Measurements from ENCODE around the gene ZHX3. TPM values are rescaled to one million over a fixed set of nuclear protein-coding genes. Genes with fewer than 3 reads are reported as not detected.

ZHX3 gene
- total RNA-seq, 1 donor from 2014 or later, result 11.3 TPM

DNA sequence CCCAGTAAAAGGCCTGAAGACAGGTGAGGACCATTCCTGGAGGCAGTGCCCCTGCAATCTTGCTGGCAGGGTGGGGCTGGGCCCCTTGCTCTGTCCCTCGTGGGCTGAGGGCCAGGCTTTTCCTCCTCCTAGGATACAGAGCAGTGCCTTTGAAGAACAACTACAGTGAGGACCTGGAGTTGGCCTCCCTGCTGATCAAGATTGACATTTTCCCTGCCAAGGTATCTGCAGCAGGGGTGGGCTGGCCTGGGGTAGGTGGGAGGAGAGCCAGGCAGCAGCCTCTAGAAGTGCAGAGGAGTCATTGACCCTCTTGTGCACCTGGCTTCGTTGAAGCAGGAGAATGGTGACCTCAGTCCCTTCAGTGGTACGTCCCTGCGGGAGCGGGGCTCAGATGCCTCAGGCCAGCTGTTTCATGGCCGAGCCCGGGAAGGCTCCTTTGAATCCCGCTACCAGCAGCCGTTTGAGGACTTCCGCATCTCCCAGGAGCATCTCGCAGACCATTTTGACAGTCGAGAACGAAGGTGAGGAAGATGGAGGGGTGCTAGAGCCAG lies 143.7 kb downstream of the ZHX3 start:
- intact Hi-C loops (cut with micrococcal nuclease), result loop anchor here (1.0 kb wide), 2 partner anchors 58 to 166 kb away; partner anchors contain the start of gene LPIN3

- intact Hi-C loops (cut with micrococcal nuclease), result loop anchor here (1.0 kb wide), 2 partner anchors 59 to 167 kb away; partner anchors contain the start of gene LPIN3
Observed at GRCh38 chr20:41173161-41173721, 144.3 kb downstream of the ZHX3 start.

- intact Hi-C loops (cut with micrococcal nuclease), result loop anchor here (1.0 kb wide), 3 partner anchors 35 to 168 kb away; partner anchors contain the start of genes LPIN3 and PLCG1
Observed at GRCh38 chr20:41172296-41173140, 145.0 kb downstream of the ZHX3 start.

DNA sequence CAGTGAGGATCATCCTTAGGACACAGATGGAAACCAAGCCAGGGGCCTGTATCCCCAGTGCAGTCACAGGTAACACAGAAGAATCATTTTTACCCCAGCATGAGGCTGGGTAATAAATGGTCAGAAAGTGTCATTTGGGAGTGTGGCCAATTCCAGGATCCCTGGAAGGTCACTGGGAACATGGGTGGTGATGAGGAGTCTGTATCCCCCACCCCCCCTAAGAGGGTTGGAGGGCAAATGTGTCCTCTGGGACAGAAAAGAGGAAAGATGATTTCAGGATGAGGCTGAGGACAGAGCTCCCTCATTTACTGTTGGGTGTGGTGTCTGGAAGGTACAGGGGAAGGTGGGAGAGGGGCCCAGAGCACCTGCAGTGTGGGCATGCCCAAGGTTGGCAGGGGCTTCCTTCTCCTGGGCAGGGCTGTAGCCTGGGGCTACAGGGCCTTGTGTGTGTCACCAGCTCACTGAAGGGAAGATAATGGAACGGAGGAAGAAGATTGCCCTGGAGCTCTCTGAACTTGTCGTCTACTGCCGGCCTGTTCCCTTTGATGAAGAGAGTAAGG lies 145.7 kb downstream of the ZHX3 start:
- intact Hi-C loops (cut with micrococcal nuclease), result loop anchor here (1.0 kb wide), 1 partner anchor 35 kb away; the partner anchor contains the start of gene PLCG1

DNA sequence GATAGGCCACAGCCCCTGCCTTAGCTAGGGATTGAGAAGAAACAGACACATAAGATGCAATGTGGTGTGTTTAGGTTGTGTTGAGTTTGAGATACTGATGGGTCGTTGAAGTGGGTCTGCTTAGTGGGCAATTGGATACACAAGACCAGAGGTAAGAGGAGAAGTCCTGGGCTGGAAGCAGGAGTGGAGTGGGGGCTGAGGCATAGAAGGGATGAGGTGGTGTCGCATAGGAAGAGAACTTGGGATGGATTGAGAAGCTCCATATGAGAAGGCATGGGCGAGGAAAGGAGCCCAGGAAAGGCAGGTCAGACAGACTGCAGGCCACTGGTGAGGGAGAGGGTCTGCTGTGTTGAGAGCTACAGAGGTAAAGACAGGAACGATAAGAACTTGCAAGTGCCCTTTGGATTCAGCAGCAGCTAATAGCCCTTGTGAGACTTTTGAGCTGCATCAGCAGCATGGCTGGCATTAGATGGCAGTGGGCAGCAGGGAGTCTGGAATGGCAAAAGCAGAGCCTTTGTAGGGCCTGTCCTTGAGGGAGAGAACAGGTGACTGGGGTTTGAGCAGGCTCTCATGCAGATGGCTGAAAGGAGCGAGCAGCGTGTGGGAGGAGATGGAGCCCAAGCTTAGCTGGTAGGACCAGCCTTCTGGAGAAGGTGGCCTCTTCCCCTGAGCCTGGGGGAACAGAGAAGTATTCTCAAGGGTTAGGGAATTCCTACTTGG lies 147.0 kb downstream of the ZHX3 start:
- intact Hi-C loops (cut with micrococcal nuclease), result no loop called here

- intact Hi-C loops (cut with micrococcal nuclease), result no loop called here
Observed at GRCh38 chr20:41169791-41170351, 147.7 kb downstream of the ZHX3 start.

DNA sequence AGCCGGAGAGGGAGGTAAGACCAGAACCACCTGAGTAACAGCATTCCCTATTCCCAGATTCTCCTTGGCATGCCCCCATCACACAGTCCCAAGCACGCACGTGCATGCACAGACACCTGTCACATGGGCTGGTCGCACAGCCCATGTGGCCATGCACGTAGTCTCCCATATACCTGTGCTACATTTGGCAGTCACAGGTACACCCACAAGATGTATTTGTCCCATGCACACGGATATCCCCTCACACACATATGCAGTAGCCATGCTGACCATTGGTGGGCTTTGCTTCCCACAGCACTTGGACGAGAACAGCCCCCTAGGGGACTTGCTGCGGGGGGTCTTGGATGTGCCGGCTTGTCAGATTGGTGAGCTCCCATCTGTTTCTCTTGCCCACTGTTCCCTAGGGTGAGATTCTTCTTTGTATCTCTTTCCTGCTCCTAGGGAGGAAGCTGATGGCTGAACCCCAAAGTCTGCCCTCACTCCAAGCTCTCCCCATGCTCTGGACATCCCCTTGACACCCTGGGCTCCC lies 148.3 kb downstream of the ZHX3 start:
- intact Hi-C loops (cut with micrococcal nuclease), result no loop called here

DNA sequence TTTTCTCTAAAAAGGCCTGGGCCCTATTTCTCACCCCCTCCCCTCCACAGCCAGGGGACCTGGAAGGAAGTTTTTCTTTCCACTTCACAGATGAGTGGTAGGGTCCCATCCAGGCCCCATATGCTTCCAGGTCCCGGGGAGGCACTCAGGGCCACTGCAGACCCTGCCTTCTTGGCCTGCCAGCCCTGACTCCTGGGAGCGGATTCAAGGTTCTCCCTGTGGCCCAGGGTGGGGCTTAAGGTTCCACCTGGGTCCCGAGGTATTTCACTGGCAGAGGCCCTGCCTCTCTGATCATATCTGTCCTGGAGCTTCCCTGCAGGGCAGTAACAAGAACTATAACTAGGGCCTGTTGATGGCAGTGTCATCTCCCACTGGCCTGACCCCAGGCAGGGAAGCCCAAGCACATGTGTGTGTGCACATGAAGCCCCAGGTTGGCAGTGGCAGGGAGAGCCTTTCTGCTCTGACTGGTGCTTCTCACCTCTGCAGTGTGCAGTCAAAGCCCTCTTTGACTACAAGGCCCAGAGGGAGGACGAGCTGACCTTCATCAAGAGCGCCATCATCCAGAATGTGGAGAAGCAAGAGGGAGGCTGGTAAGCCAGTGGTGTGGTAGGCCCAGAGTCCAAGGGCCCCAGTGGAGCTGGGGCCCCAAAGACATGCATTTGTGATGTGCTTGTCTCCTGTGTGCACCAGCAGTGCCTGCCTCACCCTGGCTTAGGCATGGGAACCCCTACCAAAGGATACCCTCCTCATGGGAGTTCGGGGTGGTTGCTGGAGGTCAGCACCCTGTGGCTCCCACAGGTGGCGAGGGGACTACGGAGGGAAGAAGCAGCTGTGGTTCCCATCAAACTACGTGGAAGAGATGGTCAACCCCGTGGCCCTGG lies 149.0 kb downstream of the ZHX3 start:
- intact Hi-C loops (cut with micrococcal nuclease), result no loop called here

DNA sequence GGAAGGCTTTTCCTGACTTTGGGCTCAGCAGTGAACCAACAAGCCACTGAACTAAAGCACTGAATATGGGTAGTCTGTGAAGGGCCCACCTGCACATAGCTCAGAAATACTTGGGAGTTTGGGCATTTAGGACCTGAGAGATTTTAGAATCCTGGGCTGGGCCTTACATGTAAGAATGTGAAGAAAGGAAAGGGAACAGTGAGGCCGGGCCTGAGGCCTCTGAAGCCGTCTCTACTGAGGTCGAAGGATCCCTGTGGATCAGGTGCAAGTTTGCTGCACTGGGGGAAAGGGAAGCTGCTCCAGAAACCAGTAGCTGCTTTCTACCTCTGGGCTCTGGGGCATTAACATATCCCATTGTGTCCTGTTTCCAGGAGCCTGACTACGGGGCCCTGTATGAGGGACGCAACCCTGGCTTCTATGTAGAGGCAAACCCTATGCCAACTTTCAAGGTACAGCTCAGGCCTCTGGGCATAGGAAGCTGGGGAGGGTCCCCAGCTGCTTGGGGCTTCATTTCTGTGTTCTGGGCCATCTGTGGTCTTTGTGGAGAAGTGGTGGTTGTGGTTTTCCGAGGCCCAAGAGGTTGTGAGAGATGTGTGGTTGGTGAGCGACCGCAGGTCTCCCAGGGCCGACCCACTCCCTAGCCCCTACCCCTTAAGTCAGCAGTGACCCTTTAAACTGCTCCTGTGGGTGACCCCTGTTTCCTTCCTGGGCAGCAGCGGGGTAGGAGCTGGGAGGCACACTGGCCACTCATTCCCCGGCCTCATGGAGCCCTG lies 149.9 kb downstream of the ZHX3 start:
- intact Hi-C loops (cut with micrococcal nuclease), result no loop called here

- intact Hi-C loops (cut with micrococcal nuclease), result no loop called here
Observed at GRCh38 chr20:41167118-41167470, 150.4 kb downstream of the ZHX3 start.

DNA sequence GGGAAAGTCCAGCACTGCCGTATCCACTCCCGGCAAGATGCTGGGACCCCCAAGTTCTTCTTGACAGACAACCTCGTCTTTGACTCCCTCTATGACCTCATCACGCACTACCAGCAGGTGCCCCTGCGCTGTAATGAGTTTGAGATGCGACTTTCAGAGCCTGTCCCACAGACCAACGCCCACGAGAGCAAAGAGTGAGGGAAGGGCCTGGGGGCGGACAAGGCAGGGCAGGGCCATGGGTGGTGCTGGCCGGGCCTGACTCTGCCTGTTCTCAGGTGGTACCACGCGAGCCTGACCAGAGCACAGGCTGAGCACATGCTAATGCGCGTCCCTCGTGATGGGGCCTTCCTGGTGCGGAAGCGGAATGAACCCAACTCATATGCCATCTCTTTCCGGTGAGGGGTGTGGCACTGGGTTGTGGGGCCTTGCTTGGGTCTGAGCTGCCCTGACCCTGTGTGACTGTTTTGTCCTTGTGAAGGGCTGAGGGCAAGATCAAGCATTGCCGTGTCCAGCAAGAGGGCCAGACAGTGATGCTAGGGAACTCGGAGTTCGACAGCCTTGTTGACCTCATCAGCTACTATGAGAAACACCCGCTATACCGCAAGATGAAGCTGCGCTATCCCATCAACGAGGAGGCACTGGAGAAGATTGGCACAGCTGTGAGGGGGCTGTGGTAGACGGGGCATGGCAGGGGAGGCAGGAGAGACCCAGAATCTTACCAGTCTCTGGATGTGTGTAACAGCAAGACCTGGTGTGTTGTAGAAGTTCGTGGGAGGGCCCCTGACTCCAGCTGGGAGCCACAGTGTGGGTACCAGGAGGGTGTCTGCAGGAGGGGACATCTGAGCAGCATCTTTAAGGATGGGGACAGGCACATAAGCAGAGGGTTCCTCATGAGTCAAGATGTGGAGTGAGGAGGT lies 151.1 kb downstream of the ZHX3 start:
- intact Hi-C loops (cut with micrococcal nuclease), result no loop called here

DNA sequence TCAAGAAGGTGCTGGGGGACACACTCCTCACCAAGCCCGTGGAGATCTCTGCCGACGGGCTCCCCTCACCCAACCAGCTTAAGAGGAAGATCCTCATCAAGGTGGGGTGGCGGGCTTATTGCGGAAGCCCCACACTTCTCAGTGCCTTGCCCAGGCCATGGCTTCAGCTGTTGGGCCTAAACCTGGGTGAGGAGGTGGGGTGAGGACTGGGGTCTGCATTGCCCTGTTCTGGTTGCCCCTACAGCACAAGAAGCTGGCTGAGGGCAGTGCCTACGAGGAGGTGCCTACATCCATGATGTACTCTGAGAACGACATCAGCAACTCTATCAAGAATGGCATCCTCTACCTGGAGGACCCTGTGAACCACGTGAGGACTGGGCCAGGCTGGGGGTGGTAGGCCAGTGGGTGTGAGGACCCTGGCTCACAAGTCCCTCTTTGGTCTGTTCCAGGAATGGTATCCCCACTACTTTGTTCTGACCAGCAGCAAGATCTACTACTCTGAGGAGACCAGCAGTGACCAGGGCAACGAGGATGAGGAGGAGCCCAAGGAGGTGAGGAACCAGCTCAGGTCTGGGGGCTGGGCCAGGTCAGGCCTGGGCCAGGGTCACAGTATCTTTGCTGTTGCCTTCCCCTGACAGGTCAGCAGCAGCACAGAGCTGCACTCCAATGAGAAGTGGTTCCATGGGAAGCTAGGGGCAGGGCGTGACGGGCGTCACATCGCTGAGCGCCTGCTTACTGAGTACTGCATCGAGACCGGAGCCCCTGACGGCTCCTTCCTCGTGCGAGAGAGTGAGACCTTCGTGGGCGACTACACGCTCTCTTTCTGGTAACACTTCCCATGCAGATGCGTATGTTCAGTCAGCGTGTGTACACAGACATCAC lies 152.3 kb downstream of the ZHX3 start:
- intact Hi-C loops (cut with micrococcal nuclease), result no loop called here

GRCh38 chr20:41163821-41164220 lies 153.7 kb downstream of the ZHX3 start:
- intact Hi-C loops (cut with micrococcal nuclease), result no loop called here

GRCh38 chr20:41162396-41162795 lies 155.1 kb downstream of the ZHX3 start:
- intact Hi-C loops (cut with micrococcal nuclease), result no loop called here

GRCh38 chr20:41161886-41162285 lies 155.6 kb downstream of the ZHX3 start:
- intact Hi-C loops (cut with micrococcal nuclease), result no loop called here

GRCh38 chr20:41160686-41161085 lies 156.8 kb downstream of the ZHX3 start:
- intact Hi-C loops (cut with micrococcal nuclease), result no loop called here

DNA sequence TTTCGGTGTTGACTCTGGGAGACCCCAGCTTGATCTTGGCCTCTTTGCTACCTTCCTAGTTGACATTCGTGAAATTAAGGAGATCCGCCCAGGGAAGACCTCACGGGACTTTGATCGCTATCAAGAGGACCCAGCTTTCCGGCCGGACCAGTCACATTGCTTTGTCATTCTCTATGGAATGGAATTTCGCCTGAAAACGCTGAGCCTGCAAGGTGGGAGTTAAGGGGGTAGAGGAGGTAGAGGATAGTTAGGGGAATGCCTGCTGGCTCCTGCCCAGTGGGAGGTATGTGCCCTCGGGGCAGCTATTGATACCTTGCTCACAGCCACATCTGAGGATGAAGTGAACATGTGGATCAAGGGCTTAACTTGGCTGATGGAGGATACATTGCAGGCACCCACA lies 158.0 kb downstream of the ZHX3 start:
- intact Hi-C loops (cut with micrococcal nuclease), result loop anchor here (5.0 to 10.0 kb wide), 2 partner anchors 275 to 533 kb away; no protein-coding TSS in a partner anchor

Data from T-helper 2 cell treated with Interferon-gamma antibody and Interleukin-4, amounts not matched to agents 100 ng/mL and 5 ng/mL, for 36 hours (primary cell).